ENCODE measurements around the gene GFRA1.

Gene GFRA1

GRCh38 chr10:116197946-116198675, 74.9 kb downstream of the GFRA1 start:
- H3K9ac ChIP-seq, result no peak overlapping the region
- H3K27me3 ChIP-seq (ENCODE audit: insufficient read depth, low read depth), result no peaks in the 10 kb centered on the region
- H3K36me3 ChIP-seq (ENCODE audit: insufficient read depth), result no peaks in the 10 kb centered on the region
- no peaks in the 10 kb centered on the region for H3K79me2 ChIP-seq (ENCODE audit: insufficient read depth, low read depth)
- no peak for TF ChIP-seq CTCF (conservative IDR thresholded peaks at IDR 0.05; ENCODE audit: low read depth, low read length)
- H3K4me1 ChIP-seq (ENCODE audit: low read depth, poor library complexity, severe bottlenecking), result no peaks in the 10 kb centered on the region
- no peak overlapping the region for H3K27ac ChIP-seq
- H3K4me2 ChIP-seq, result no peak overlapping the region
- no peak overlapping the region for H3K4me3 ChIP-seq (IDR thresholded peaks at IDR 0.05; ENCODE audit: insufficient read depth, low read depth, low read length)
- H2AFZ ChIP-seq (ENCODE audit: low read depth), result no peak overlapping the region
- H4K20me1 ChIP-seq (ENCODE audit: insufficient read depth), result no peaks in the 10 kb centered on the region

GRCh38 chr10:116195583-116195982, 77.4 kb downstream of the GFRA1 start:
- Histone ChIP-seq H3K27ac (no peak overlapping the region), H3K27me3 (ENCODE audit: insufficient read depth, low read depth) (no peaks in the 10 kb centered on the region), H3K4me3 (IDR thresholded peaks at IDR 0.05; ENCODE audit: insufficient read depth, low read depth, low read length) (no peak overlapping the region), H2AFZ (ENCODE audit: low read depth) (no peak overlapping the region), H3K9ac (no peak overlapping the region), H3K4me2 (no peak overlapping the region), H3K36me3 (ENCODE audit: insufficient read depth) (no peaks in the 10 kb centered on the region), H3K79me2 (ENCODE audit: insufficient read depth, low read depth) (no peaks in the 10 kb centered on the region), H3K4me1 (ENCODE audit: low read depth, poor library complexity, severe bottlenecking) (no peaks in the 10 kb centered on the region), H4K20me1 (ENCODE audit: insufficient read depth) (no peaks in the 10 kb centered on the region)
- no peak for TF ChIP-seq CTCF (conservative IDR thresholded peaks at IDR 0.05; ENCODE audit: low read depth, low read length)

GRCh38 chr10:116195039-116195438, 78.0 kb downstream of the GFRA1 start:
- Histone ChIP-seq H3K9ac (no peak overlapping the region), H3K4me3 (IDR thresholded peaks at IDR 0.05; ENCODE audit: insufficient read depth, low read depth, low read length) (no peak overlapping the region), H3K27ac (no peak overlapping the region), H3K4me1 (ENCODE audit: low read depth, poor library complexity, severe bottlenecking) (no peaks in the 10 kb centered on the region), H4K20me1 (ENCODE audit: insufficient read depth) (no peaks in the 10 kb centered on the region), H2AFZ (ENCODE audit: low read depth) (no peak overlapping the region), H3K36me3 (ENCODE audit: insufficient read depth) (no peaks in the 10 kb centered on the region), H3K27me3 (ENCODE audit: insufficient read depth, low read depth) (no peaks in the 10 kb centered on the region), H3K79me2 (ENCODE audit: insufficient read depth, low read depth) (no peaks in the 10 kb centered on the region), H3K4me2 (no peak overlapping the region)
- no peak for TF ChIP-seq CTCF (conservative IDR thresholded peaks at IDR 0.05; ENCODE audit: low read depth, low read length)

GRCh38 chr10:116194061-116194460, 78.9 kb downstream of the GFRA1 start:
- H3K4me2 ChIP-seq, result no peak overlapping the region
- H3K27me3 ChIP-seq (ENCODE audit: insufficient read depth, low read depth), result no peaks in the 10 kb centered on the region
- H3K9ac ChIP-seq, result no peak overlapping the region
- H3K79me2 ChIP-seq (ENCODE audit: insufficient read depth, low read depth), result no peaks in the 10 kb centered on the region
- H3K27ac ChIP-seq, result no peak overlapping the region
- no peaks in the 10 kb centered on the region for H3K4me1 ChIP-seq (ENCODE audit: low read depth, poor library complexity, severe bottlenecking)
- H3K36me3 ChIP-seq (ENCODE audit: insufficient read depth), result no peaks in the 10 kb centered on the region
- H2AFZ ChIP-seq (ENCODE audit: low read depth), result no peak overlapping the region
- TF ChIP-seq CTCF (conservative IDR thresholded peaks at IDR 0.05; ENCODE audit: low read depth, low read length), result no peak
- no peaks in the 10 kb centered on the region for H4K20me1 ChIP-seq (ENCODE audit: insufficient read depth)
- no peak overlapping the region for H3K4me3 ChIP-seq (IDR thresholded peaks at IDR 0.05; ENCODE audit: insufficient read depth, low read depth, low read length)

Measured in KMS-11 (cell line).